22Rv1 (cell line): ENCODE measurements around the gene CATSPERB.

Source experiments
- CTCF ChIP-seq: fragments of 450-650 bp; IDR thresholded peaks from 2 replicates; pipeline ENCODE4 v1.5.1; 2017; ENCODE audit warnings: mild to moderate bottlenecking
- ZFX ChIP-seq: fragments of 450-650 bp; IDR thresholded peaks from 2 replicates; pipeline ENCODE4 v1.6.1; 2017; ENCODE audit warnings: antibody characterized with exemption, borderline replicate concordance

- TF ChIP-seq CTCF = no peak
- TF ChIP-seq ZFX = no peak
Observed at GRCh38 chr14:91755570-91756295, 23.8 kb upstream of the CATSPERB start.
